IPS DF 6.9 (cell line): Measurements from ENCODE around the gene IFNLR1.

Source experiments
- DNase-seq: peaks from one replicate; pipeline ENCODE4 v3.0.0-alpha.2; 2013; ENCODE audit warnings: low read depth, low spot score
- H3K27ac ChIP-seq: one replicate; pipeline ENCODE4 v1.5.1; 2013; ENCODE audit warnings: low read length, control low read depth
- H3K27me3 ChIP-seq: 2 replicates; pipeline ENCODE4 v1.6.1; 2013; ENCODE audit warnings: mild to moderate bottlenecking, low read length; ENCODE audit not compliant: control insufficient read depth, insufficient read depth
- H3K36me3 ChIP-seq: 2 replicates; pipeline ENCODE4 v1.6.1; 2013; ENCODE audit warnings: low read length; ENCODE audit not compliant: control insufficient read depth, insufficient read depth
- H3K4me1 ChIP-seq: 2 replicates; pipeline ENCODE4 v1.6.1; 2013; ENCODE audit warnings: low read length; ENCODE audit not compliant: control insufficient read depth, insufficient read depth
- H3K4me3 ChIP-seq: 2 replicates; pipeline ENCODE4 v1.5.1; 2013; ENCODE audit warnings: mild to moderate bottlenecking, low read length
- H3K9me3 ChIP-seq: 2 replicates; pipeline ENCODE4 v1.6.1; 2013; ENCODE audit warnings: low read length, inconsistent platforms; ENCODE audit not compliant: control insufficient read depth, insufficient read depth
- WGBS: extraction: QIAGEN DNeasy Blood & Tissue Kit; methylation state at CpG from one replicate; pipeline ENCODE4 v1.1.7; 2013; ENCODE audit warnings: mixed read lengths, missing lambda C conversion rate; ENCODE audit not compliant: insufficient read length, insufficient coverage; 5-methylcytosine and 5-hydroxymethylcytosine counted together

The IFNLR1 gene

GRCh38 chr1:24195136-24195535 lies 8.0 kb upstream of the IFNLR1 start:
- Histone ChIP-seq H3K36me3 (no peaks in the 10 kb centered on the region), H3K9me3 (no peaks in the 10 kb centered on the region), H3K4me1 (no peaks in the 10 kb centered on the region), H3K4me3 (no peak overlapping the region), H3K27me3 (no peaks in the 10 kb centered on the region), H3K27ac (no peak overlapping the region)
- no CpG with 5 or more reads among the region's 2 CpGs for WGBS
- DNase-seq: no peak

- Histone ChIP-seq H3K27me3 (no peaks in the 10 kb centered on the region), H3K9me3 (no peaks in the 10 kb centered on the region), H3K4me3 (no peak overlapping the region), H3K4me1 (no peaks in the 10 kb centered on the region), H3K36me3 (no peaks in the 10 kb centered on the region), H3K27ac (no peak overlapping the region)
- no CpG with 5 or more reads among the region's 4 CpGs for WGBS
- no peak for DNase-seq
Observed at GRCh38 chr1:24193046-24193445, 6.0 kb upstream of the IFNLR1 start.

- DNase-seq: no peak
- Histone ChIP-seq H3K9me3 (no peaks in the 10 kb centered on the region), H3K27me3 (no peaks in the 10 kb centered on the region), H3K36me3 (no peaks in the 10 kb centered on the region), H3K4me1 (peaks cover 3% of the 10 kb centered on the region; the same call in 1 of the 2 replicates), H3K4me3 (no peak overlapping the region), H3K27ac (no peak overlapping the region)
- no CpG with 5 or more reads among the region's 5 CpGs for WGBS
Observed at GRCh38 chr1:24191860-24192259, 4.8 kb upstream of the IFNLR1 start.

GRCh38 chr1:24190983-24191461 lies 3.9 kb upstream of the IFNLR1 start:
- no peaks in the 10 kb centered on the region for H3K27me3 ChIP-seq
- H3K9me3 ChIP-seq: no peaks in the 10 kb centered on the region
- no CpG with 5 or more reads among the region's 3 CpGs for WGBS
- no peaks in the 10 kb centered on the region for H3K36me3 ChIP-seq
- no peak overlapping the region for H3K4me3 ChIP-seq
- DNase-seq: no peak
- H3K4me1 ChIP-seq: peaks cover 3% of the 10 kb centered on the region; the same call in 1 of the 2 replicates
- no peak overlapping the region for H3K27ac ChIP-seq

- no peaks in the 10 kb centered on the region for H3K27me3 ChIP-seq
- no peak for DNase-seq
- peaks cover 3% of the 10 kb centered on the region; the same call in 1 of the 2 replicates for H3K4me1 ChIP-seq
- H3K27ac ChIP-seq: no peak overlapping the region
- H3K36me3 ChIP-seq: no peaks in the 10 kb centered on the region
- no peak overlapping the region for H3K4me3 ChIP-seq
- WGBS: no CpG with 5 or more reads among the region's 7 CpGs
- no peaks in the 10 kb centered on the region for H3K9me3 ChIP-seq
Observed at GRCh38 chr1:24189528-24189927, 2.4 kb upstream of the IFNLR1 start.

- Histone ChIP-seq H3K4me1 (peaks cover 3% of the 10 kb centered on the region; the same call in 1 of the 2 replicates), H3K36me3 (no peaks in the 10 kb centered on the region), H3K27ac (no peak overlapping the region), H3K27me3 (no peaks in the 10 kb centered on the region), H3K9me3 (no peaks in the 10 kb centered on the region), H3K4me3 (peak overlapping the region; percentile 79; the same call in 1 of the 2 replicates)
- no peak for DNase-seq
- WGBS: no CpG with 5 or more reads among the region's 8 CpGs
Observed at GRCh38 chr1:24186711-24186992, 437 bp downstream of the IFNLR1 start.

- Histone ChIP-seq H3K4me1 (peaks cover 3% of the 10 kb centered on the region; the same call in 1 of the 2 replicates), H3K27ac (no peak overlapping the region)
Observed at GRCh38 chr1:24186031-24186710, 918 bp downstream of the IFNLR1 start.

GRCh38 chr1:24185076-24185475 lies 2.0 kb downstream of the IFNLR1 start:
- H3K9me3 ChIP-seq: no peaks in the 10 kb centered on the region
- DNase-seq: no peak
- peaks cover 3% of the 10 kb centered on the region; the same call in 1 of the 2 replicates for H3K4me1 ChIP-seq
- WGBS: no CpG with 5 or more reads among the region's 4 CpGs
- H3K27me3 ChIP-seq: no peaks in the 10 kb centered on the region
- no peak overlapping the region for H3K27ac ChIP-seq
- H3K36me3 ChIP-seq: no peaks in the 10 kb centered on the region
- no peak overlapping the region for H3K4me3 ChIP-seq

More at GRCh38 chr1:24186031-24186710, 918 bp downstream of the IFNLR1 start:
- WGBS: no CpG with 5 or more reads among the region's 13 CpGs
- no peak for DNase-seq
- peak overlapping the region; percentile 79; the same call in 1 of the 2 replicates for H3K4me3 ChIP-seq
- H3K9me3 ChIP-seq: no peaks in the 10 kb centered on the region
- no peaks in the 10 kb centered on the region for H3K27me3 ChIP-seq
- no peaks in the 10 kb centered on the region for H3K36me3 ChIP-seq

- no CpG with 5 or more reads among the region's 6 CpGs for WGBS
- Histone ChIP-seq H3K4me3 (no peak overlapping the region), H3K27me3 (no peaks in the 10 kb centered on the region; the same call in 1 of the 2 replicates), H3K9me3 (no peaks in the 10 kb centered on the region), H3K36me3 (peaks cover 5% of the 10 kb centered on the region), H3K27ac (no peak overlapping the region), H3K4me1 (no peaks in the 10 kb centered on the region)
- DNase-seq: no peak
Observed at GRCh38 chr1:24182061-24182460, 5.0 kb downstream of the IFNLR1 start.

GRCh38 chr1:24181619-24182018 lies 5.5 kb downstream of the IFNLR1 start:
- DNase-seq: no peak
- H3K9me3 ChIP-seq: no peaks in the 10 kb centered on the region
- WGBS: no CpG with 5 or more reads among the region's 5 CpGs
- no peak overlapping the region for H3K27ac ChIP-seq
- H3K36me3 ChIP-seq: peaks cover 5% of the 10 kb centered on the region
- H3K27me3 ChIP-seq: no peaks in the 10 kb centered on the region; the same call in 1 of the 2 replicates
- no peaks in the 10 kb centered on the region for H3K4me1 ChIP-seq
- no peak overlapping the region for H3K4me3 ChIP-seq

GRCh38 chr1:24180676-24181075 lies 6.4 kb downstream of the IFNLR1 start:
- Histone ChIP-seq H3K4me1 (no peaks in the 10 kb centered on the region), H3K36me3 (peaks cover 5% of the 10 kb centered on the region), H3K27me3 (no peaks in the 10 kb centered on the region; the same call in 1 of the 2 replicates), H3K4me3 (no peak overlapping the region), H3K9me3 (no peaks in the 10 kb centered on the region), H3K27ac (no peak overlapping the region)
- WGBS: no CpG with 5 or more reads among the region's 6 CpGs
- no peak for DNase-seq
